ENCODE measurements around the gene EFNA2.
"Not testable (repeated sequence)": the region's sequence is repeated elsewhere in the genome, so short reads cannot be mapped to it uniquely, and the experiment has no call there.

The EFNA2 gene
- 0 reads per million in 2 donors for total RNA-seq

GRCh38 chr19:1285737-1286360, at the start of gene EFNA2:
Gene EFNA2, plus strand, starts transcription at chr19:1285873. Its CDS starts 296 bp downstream, at chr19:1286169.
- DNase-seq, result no peak

DNA sequence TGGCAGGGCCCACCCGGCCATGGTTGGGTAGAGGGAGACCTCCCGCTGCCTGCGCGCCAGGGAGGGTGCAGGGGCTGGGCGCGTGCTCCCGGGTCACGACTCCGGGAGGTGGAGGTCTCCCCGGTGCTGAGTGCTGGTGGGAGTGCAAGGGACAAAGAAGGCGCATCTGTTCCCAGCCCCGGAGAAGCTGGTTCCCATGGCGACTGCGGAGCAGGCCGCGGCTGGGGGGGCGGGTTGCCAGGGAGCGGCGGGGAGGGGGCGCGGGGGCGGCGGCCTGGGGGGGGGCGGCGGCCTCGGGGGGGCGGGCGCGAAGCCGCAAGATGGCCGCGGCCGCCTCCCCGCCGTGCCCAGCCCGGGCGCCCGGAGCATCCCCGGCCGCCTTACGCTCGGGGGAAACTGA, 49.1 kb upstream of the EFNA2 start:
- no peak for DNase-seq

DNA sequence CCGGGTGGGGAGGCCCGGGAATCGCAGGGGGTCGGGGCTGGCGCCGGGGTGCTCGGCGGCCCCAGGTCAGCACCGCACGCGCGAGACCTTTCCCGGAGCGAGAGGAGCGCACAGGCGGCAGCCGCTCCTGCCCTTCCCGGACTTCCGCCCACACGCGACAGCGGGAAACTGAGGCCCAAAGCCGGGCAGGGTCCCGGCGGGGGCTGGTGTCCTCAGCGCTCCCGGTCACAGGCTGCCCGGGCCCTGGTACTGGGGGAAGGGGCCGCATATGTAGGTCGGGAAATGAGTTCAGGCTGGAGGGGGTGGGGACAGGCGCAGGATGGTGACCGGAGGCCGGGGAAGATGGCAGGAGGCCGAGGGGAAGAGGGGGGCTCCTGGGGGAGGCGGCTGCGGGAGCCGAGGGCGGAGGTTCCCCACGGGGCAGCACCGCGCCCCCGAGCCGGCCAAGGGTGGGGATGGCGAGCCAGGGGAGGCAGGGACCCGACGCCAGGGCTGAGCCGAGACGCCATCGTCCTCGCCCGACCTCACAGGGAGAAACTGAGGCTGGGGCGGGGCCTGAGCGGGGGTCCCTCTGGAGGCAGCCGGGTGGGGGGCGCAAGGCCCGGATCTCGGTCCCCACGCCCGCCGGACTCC, 48.5 kb upstream of the EFNA2 start:
- DNase-seq, result no peak

GRCh38 chr19:1237754-1238368, 47.8 kb upstream of the EFNA2 start, which contains the start of gene CBARP:
Gene CBARP, minus strand, starts transcription at chr19:1238005. Its CDS starts 1,905 bp downstream, at chr19:1236100.
- DNase-seq, result no peak

DNA sequence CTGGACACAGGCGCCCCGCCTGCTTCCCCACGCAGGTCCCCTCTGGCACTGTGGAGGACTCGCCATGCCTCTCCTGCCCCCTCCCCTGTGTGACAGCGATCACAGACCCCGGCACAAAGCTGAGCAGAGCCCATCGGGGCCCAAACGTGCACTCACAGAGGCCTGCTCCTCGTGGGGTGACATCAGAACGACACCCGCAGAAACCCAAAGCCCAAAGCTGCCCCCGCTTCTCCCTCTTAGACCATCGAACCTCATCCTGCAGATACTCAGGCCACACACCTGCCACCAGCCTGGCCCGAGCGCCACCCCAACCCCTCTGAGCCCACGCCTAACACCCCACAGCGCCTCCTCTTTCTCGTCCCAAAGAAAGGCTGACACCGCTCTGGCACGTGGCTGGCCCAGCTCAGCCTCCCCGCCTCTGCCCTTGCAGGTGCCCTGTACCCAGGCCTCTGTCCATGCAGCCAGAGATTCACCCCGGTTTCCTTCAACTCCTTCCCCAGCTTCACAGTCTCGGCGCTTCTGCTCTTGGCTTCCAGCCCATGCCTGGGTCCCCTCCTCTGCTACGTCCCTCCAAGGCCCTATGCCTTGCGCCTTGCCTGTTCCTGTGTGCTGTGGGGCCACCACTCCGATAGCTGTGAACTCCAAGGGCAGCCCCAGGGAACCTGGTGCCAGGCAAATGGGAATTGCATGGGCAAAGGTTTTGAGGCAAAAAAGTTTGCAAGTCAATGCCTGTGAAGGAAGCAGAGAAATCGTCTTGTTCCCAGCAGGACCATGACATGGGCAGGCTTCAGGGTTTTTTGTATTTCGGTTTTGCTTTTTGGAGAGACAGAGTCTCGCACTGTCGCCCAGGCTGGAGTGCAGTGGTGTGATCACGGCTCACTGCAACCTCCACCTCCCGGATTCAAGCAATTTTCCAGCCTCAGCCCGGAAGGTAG, 47.0 kb upstream of the EFNA2 start:
- no peak for DNase-seq

DNA sequence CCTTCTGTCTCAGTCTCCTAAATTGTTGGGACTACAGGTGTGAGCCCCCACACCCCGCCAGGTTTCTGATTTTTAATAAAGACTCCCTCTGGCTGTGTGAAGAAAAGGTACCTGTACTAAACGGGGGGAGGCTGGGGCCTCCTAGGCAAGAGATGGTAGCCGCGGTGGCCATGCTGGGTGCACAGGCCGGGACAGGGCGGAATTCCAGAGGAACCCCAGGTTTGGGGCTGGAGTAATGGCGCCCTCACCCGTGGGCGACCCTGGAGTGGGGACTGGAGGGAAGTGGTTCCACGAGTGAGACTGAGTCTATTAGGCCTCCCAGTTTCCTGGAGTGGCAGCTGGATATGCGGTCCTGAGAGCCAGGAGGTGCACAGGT, 46.3 kb upstream of the EFNA2 start:
- no peak for DNase-seq

- peak; percentile 97 for DNase-seq
These were observed 45.6 kb upstream of the EFNA2 start for GRCh38 chr19:1239796-1240737.

DNA sequence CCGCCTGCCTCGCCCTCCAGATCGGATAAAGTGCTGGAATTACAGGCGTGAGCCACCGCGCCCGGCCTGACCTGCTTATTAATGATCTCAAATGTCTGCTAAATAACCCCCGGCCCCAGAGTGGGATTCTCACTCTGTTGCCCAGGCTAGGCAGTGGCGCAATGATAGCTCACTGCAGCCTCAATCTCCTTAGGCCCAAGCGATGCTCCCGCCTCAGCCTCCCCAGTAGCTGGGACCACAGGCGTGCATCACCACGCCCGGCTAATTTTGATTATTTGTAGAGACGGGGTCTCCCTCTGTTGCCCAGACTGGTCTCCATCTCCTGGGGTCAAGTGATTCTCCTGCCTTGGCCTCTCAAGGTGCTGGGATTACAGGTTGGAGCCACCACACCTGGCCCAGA, 44.7 kb upstream of the EFNA2 start:
- no peak for DNase-seq

GRCh38 chr19:1241417-1242095, 44.1 kb upstream of the EFNA2 start, which contains the start of gene ATP5F1D:
Gene ATP5F1D, plus strand, starts transcription at chr19:1241751. Its CDS starts 100 bp downstream, at chr19:1241851.
- peak; percentile 81 for DNase-seq

DNA sequence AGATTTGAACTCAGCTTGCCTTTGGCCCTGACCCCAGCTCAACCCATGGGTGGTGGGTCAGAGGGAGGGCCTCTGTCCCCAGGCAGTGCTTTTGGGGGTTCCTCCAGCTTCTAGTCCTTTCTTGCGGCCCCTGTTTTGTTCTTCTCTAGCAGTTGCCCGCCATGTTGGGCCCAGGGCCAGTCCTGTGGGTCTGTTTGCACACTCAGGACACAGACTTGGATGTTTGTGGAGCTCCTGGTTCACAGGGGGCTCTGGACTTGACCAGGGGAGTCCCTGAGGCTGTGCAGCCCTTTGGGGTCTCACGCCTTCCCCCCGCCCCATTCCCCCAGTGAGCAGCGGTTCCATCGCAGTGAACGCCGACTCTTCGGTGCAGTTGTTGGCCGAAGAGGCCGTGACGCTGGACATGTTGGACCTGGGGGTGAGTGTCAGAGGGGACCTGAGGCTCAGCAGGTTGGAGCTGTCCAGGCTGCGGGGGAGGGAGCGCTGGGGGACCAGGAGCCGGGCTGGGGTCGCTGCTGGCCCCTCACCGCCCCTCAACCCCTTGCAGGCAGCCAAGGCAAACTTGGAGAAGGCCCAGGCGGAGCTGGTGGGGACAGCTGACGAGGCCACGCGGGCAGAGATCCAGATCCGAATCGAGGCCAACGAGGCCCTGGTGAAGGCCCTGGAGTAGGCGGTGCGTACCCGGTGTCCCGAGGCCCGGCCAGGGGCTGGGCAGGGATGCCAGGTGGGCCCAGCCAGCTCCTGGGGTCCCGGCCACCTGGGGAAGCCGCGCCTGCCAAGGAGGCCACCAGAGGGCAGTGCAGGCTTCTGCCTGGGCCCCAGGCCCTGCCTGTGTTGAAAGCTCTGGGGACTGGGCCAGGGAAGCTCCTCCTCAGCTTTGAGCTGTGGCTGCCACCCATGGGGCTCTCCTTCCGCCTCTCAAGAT, 41.6 kb upstream of the EFNA2 start:
- DNase-seq, result peak; percentile 58

DNA sequence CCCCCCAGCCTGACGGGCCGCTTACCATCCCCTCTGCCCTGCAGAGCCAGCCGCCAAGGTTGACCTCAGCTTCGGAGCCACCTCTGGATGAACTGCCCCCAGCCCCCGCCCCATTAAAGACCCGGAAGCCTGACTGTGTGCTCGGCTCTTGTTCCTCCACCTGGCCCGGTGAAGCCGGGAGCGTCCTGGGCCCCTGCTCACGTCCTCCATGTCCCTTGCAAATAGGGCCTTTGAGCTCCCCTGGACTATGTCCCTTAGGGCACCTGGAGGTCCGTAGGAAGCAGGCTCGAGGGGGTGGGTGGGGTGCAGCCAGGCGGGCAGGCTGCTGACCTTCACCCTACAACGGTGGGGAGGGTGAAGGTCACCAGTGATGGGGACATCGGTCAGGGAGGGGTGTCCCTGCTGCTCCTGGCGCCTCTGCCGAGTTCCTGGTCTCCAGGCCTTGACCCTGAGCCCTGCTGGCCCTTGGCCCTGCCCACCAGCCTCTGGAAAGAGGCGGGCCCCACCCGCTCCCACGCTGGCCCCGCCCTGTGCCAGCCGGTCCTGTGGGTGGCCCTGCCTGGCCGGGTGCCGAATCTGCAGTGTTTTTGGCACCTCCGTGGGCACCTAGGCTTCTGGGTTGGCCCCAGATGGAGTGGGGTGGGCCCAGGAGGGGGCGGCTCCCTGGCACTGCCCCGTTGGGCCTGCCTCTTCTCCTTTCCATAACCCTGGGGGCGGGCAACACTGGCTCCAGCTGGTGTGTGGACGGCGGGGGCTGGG, 40.8 kb upstream of the EFNA2 start:
- no peak for DNase-seq

DNA sequence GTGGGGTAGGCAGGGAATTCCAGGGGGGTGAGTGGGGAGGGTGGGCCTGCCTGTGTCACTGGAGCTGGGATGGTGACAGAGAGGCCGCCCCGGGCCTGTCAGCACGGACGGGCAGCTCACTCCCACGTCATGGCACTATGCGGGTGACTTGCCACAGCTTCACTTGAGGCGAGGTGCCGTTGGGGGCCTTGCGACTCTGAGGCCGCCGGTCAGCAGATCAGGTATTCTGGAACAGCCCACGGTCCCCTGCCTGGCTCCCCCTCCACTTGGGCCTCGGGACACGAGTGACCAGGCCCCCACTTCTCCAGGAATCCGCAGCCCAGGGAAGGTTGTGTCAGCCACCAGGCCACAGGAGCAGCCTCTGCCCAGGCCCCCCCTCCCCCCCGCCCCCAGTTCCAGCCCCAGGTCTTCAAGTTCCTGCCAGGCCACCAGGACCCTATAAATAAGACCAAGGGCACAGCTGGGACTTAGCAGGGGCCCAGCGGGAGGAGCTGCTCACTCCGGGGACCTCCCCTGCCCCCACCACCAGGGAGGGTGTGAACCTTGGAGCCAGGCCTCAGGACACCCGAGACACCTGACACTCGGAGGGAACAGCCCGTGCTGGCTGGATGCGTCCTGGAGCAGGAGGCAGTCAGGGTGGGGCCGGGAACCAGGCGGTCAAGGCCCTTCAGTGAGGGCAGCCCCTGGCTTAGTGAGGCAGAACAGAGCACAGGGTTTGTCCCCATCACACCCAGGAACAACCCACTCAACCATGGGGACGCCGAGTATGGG, 40.0 kb upstream of the EFNA2 start:
- no peak for DNase-seq

DNA sequence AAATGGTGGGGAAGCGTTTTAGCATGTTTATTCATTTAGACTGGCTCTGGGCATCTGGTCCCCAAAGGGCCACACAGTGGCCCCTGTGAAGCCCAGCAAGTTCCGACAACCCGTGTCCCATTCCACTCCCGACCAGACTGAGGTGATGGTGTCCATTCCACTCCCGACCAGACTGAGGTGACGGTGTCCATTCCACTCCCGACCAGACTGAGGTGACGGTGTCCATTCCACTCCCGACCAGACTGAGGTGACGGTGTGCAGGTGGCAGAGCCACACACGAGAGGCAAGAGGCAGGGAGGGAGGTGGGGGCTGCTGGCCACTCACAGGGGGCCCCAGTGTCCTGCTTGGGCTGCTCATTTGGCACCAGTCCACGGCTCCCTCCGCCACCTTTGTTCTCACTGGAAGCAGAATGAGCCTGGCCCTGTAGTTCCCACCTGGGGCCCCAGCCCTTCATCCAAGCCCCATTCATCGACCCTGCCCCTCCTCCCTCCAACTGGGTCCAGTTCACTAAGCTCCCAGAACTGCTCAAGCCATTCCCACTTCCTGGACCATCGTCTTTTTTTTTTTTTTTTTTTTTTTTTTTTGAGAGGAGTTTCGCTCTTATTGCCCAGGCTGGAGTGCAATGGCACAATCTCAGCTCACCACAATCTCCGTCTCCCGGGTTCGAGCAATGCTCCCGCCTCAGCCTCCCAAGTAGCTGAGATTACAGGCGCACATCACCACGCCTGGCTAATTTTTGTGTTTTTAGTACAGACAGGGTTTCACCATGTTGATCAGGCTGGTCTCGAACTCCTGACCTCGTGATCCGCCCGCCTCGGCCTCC, 39.2 kb upstream of the EFNA2 start:
- not testable (repeated sequence) for DNase-seq

GRCh38 chr19:1247748-1248138, 37.9 kb upstream of the EFNA2 start:
- DNase-seq, result no peak

- peak; percentile 75 for DNase-seq
These were observed 37.4 kb upstream of the EFNA2 start, which contains the start of gene MIDN for GRCh38 chr19:1248139-1248785. Gene MIDN, plus strand, starts transcription at chr19:1248583. Its CDS starts 1,714 bp downstream, at chr19:1250297.

DNA sequence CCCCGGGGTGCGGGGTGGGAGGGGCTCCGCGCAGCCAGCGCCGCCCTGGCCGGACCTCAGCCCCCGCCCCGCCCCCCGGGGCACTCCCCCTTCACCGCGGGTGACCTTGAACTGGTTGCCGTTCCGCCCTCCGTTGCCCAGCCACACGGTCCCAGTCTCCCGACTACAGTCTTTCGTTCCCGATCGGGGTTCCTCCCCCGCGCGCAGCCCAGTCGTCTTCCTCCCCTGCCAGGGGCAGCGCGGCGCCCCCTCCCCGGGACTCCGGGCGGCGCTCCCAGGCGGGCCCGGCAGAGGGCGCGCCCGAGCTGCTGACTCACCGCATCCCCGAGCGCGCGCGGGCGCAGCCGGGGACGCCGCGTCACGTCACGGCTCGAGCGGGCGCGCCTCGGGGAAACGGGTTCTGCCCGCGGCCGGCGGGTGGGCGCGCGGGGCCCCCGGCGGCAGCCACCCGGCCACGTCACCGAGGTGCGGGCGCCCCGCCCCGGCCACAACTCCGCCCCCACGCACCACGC, 36.8 kb upstream of the EFNA2 start:
- peak; percentile 86 for DNase-seq
